H9 (cell line): ENCODE results near the gene CLDND1. TPM values are rescaled to one million over a fixed set of nuclear protein-coding genes. Genes with fewer than 3 reads are reported as not detected.

Experiments
- DNase-seq: peaks from one replicate; pipeline ENCODE4 v3.0.0-alpha.2; 2017
- H2AFZ ChIP-seq: one replicate; pipeline ENCODE4 v1.6.1; 2013; ENCODE audit warnings: mild to moderate bottlenecking, low read length, control low read depth, moderate library complexity
- H2AK5ac ChIP-seq: 2 replicates; pipeline ENCODE4 v1.6.1; 2013; ENCODE audit warnings: low read length, control low read depth, mixed read lengths; ENCODE audit not compliant: insufficient read length
- H2BK120ac ChIP-seq: one replicate; pipeline ENCODE4 v1.6.1; 2013; ENCODE audit warnings: low read depth, mild to moderate bottlenecking, low read length, control low read depth, inconsistent platforms; ENCODE audit not compliant: poor library complexity, severe bottlenecking
- H2BK12ac ChIP-seq: 2 replicates; pipeline ENCODE4 v1.6.1; 2013; ENCODE audit warnings: low read length, control low read depth, mixed read lengths, low read depth; ENCODE audit not compliant: insufficient read length
- H2BK15ac ChIP-seq: 2 replicates; pipeline ENCODE4 v1.6.1; 2013; ENCODE audit warnings: low read depth, low read length, control low read depth
- H2BK20ac ChIP-seq: one replicate; pipeline ENCODE4 v1.6.1; 2013; ENCODE audit warnings: low read depth, mild to moderate bottlenecking, low read length, control low read depth, inconsistent platforms; ENCODE audit not compliant: poor library complexity, severe bottlenecking
- H2BK5ac ChIP-seq: 2 replicates; pipeline ENCODE4 v1.6.1; 2013; ENCODE audit warnings: low read length, control low read depth, mixed read lengths; ENCODE audit not compliant: insufficient read length
- H3K14ac ChIP-seq: 2 replicates; pipeline ENCODE4 v1.6.1; 2013; ENCODE audit warnings: low read length, control low read depth; ENCODE audit not compliant: insufficient read depth
- H3K18ac ChIP-seq: 2 replicates; pipeline ENCODE4 v1.6.1; 2013; ENCODE audit warnings: low read depth, mild to moderate bottlenecking, mixed read lengths, low read length, control low read depth; ENCODE audit not compliant: insufficient read length
- H3K23ac ChIP-seq: 2 replicates; pipeline ENCODE4 v1.6.1; 2013; ENCODE audit warnings: low read length, control low read depth, mixed read lengths, low read depth; ENCODE audit not compliant: insufficient read length
- H3K23me2 ChIP-seq: 2 replicates; pipeline ENCODE4 v1.6.1; 2013; ENCODE audit warnings: low read depth, mild to moderate bottlenecking, mixed read lengths, low read length, control low read depth; ENCODE audit not compliant: insufficient read length, poor library complexity, severe bottlenecking
- H3K27ac ChIP-seq: 2 replicates; pipeline ENCODE4 v1.5.1; 2013; ENCODE audit warnings: low read length, control low read depth, mixed read lengths, low read depth; ENCODE audit not compliant: insufficient read length
- H3K27me3 ChIP-seq: 2 replicates; pipeline ENCODE4 v1.6.1; 2013; ENCODE audit warnings: low read length, control low read depth, inconsistent platforms; ENCODE audit not compliant: insufficient read depth
- H3K4ac ChIP-seq: 2 replicates; pipeline ENCODE4 v1.6.1; 2013; ENCODE audit warnings: low read depth, mild to moderate bottlenecking, control low read depth, inconsistent platforms, low read length, moderate library complexity
- H3K4me1 ChIP-seq: 2 replicates; pipeline ENCODE4 v1.6.1; 2013; ENCODE audit warnings: low read length, control low read depth, inconsistent platforms; ENCODE audit not compliant: insufficient read depth
- H3K4me2 ChIP-seq: 2 replicates; pipeline ENCODE4 v1.6.1; 2013; ENCODE audit warnings: low read length, control low read depth, mixed read lengths; ENCODE audit not compliant: insufficient read length, insufficient read depth
- H3K56ac ChIP-seq: 2 replicates; pipeline ENCODE4 v1.6.1; 2013; ENCODE audit warnings: low read depth, mild to moderate bottlenecking, mixed read lengths, low read length, control low read depth; ENCODE audit not compliant: insufficient read length
- H3K79me1 ChIP-seq: 2 replicates; pipeline ENCODE4 v1.6.1; 2013; ENCODE audit warnings: low read depth, mild to moderate bottlenecking, moderate library complexity, low read length, control low read depth, inconsistent platforms; ENCODE audit not compliant: insufficient read depth, poor library complexity, severe bottlenecking
- H3K79me2 ChIP-seq: 2 replicates; pipeline ENCODE4 v1.6.1; 2013; ENCODE audit warnings: low read length, control low read depth, inconsistent platforms; ENCODE audit not compliant: insufficient read depth
- H3K9ac ChIP-seq: 2 replicates; pipeline ENCODE4 v1.6.1; 2013; ENCODE audit warnings: low read length, control low read depth, mixed read lengths; ENCODE audit not compliant: insufficient read length; ENCODE audit errors: extremely low read depth
- H3K9me3 ChIP-seq: one replicate; pipeline ENCODE4 v1.6.1; 2013; ENCODE audit warnings: low read depth, low read length, inconsistent platforms; ENCODE audit not compliant: control insufficient read depth
- H3T11ph ChIP-seq: one replicate; pipeline ENCODE4 v1.6.1; 2013; ENCODE audit warnings: mild to moderate bottlenecking, low read length, control low read depth, inconsistent platforms
- H4K20me1 ChIP-seq: one replicate; pipeline ENCODE4 v1.6.1; 2013; ENCODE audit not compliant: control insufficient read depth, insufficient read length, insufficient read depth
- H4K5ac ChIP-seq: 2 replicates; pipeline ENCODE4 v1.6.1; 2013; ENCODE audit warnings: low read depth, mild to moderate bottlenecking, mixed read lengths, low read length, control low read depth; ENCODE audit not compliant: insufficient read length
- H4K8ac ChIP-seq: replicated peaks from 2 replicates; pipeline ENCODE4 v1.6.1; 2013; ENCODE audit warnings: low read length, control low read depth, mixed read lengths, low read depth; ENCODE audit not compliant: insufficient read length
- H4K91ac ChIP-seq: 2 replicates; pipeline ENCODE4 v1.6.1; 2013; ENCODE audit warnings: low read depth, mild to moderate bottlenecking, moderate library complexity, mixed read lengths, low read length, control low read depth; ENCODE audit not compliant: insufficient read length
- H3K27ac Mint-ChIP-seq, 3 experiments: 2 replicates in 2 of 3; 3 replicates in 1 of 3; pipeline ENCODE4 v1.8.0; 2020 to 2021; ENCODE audit warnings: mixed read lengths in 3 of 3, mild to moderate bottlenecking in 1 of 3, moderate library complexity in 1 of 3
- H3K27me3 Mint-ChIP-seq: 2 replicates; pipeline ENCODE4 v1.8.0; 2021; ENCODE audit warnings: low read depth, mild to moderate bottlenecking, moderate library complexity, mixed read lengths
- H3K36me3 Mint-ChIP-seq, 3 experiments: 2 replicates in 2 of 3; 3 replicates in 1 of 3; pipeline ENCODE4 v1.8.0; 2020 to 2021; ENCODE audit warnings: low read depth in 3 of 3, mixed read lengths in 3 of 3; ENCODE audit not compliant: insufficient read depth in 1 of 3
- H3K4me1 Mint-ChIP-seq, 2 experiments: 2 replicates each; pipeline ENCODE4 v1.8.0; 2020; ENCODE audit warnings: mixed read lengths in 2 of 2
- H3K4me3 Mint-ChIP-seq, 2 experiments: 2 replicates in 1 of 2; 3 replicates in 1 of 2; pipeline ENCODE4 v1.8.0; 2020 to 2021; ENCODE audit warnings: mild to moderate bottlenecking in 2 of 2, mixed read lengths in 2 of 2, moderate library complexity in 1 of 2
- H3K9me3 Mint-ChIP-seq, 2 experiments: 2 replicates in 1 of 2; 3 replicates in 1 of 2; pipeline ENCODE4 v1.8.0; 2020; ENCODE audit warnings: mild to moderate bottlenecking in 2 of 2, mixed read lengths in 2 of 2, moderate library complexity in 1 of 2
- WGBS: extraction: QIAGEN DNeasy Blood & Tissue Kit; methylation state at CpG from one replicate; pipeline ENCODE4 v1.1.7; 2013; ENCODE audit warnings: missing lambda C conversion rate, low lambda C conversion rate, mixed read lengths; ENCODE audit not compliant: insufficient read length; ENCODE audit errors: extremely low coverage; 5-methylcytosine and 5-hydroxymethylcytosine counted together
- total RNA-seq: library from RNA; stranded (reverse); gene quantifications from 2 replicates; pipeline ENCODE4 v1.2.1, GENCODE V29; 2021
- TF ChIP-seq, protein P1 (sequence below): fragments of 200-600 bp; sonication (generic); conservative IDR thresholded peaks from 3 replicates; pipeline ENCODE4 v1.8.0; 2021; ENCODE audit warnings: antibody characterized with exemption, mild to moderate bottlenecking

The CLDND1 gene
- total RNA-seq, 1 experiment from 2014 or later = 83.0 TPM

DNA sequence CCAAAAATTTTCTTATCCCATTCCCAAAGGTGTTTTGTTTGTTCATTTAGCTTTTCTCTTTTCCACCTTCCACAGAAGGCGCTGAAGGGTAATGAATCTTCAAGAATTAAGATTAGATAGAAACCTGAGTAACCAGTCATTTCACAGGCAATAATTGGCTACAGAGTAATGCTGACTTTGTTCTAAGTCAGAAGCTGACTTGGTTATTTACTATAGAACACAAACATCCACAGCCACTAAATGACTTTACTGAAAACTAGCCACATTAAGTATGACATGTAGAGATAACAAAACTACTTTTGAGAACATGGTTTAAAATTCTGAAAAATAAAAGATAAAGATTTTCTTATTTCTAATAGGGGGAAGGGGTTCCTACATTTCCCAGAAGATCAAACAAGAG is 7.8 kb downstream of the CLDND1 start:
- Histone ChIP-seq H3T11ph (no peak overlapping the region), H3K9ac (no peak overlapping the region), H2BK20ac (no peak overlapping the region), H2BK120ac (no peak overlapping the region), H2AFZ (no peak overlapping the region), H4K8ac (no peak overlapping the region), H3K14ac (no peak overlapping the region), H3K4ac (no peak overlapping the region), H3K56ac (no peak overlapping the region), H3K79me2 (0 out of 2 replicates have a peak, but pooled peaks cover 2% of the 10 kb centered on the region), H3K4me1 (peaks cover 2% of the 10 kb centered on the region; the same call in 1 of the 2 replicates), H3K18ac (no peak overlapping the region), H4K5ac (no peak overlapping the region), H3K9me3 (no peaks in the 10 kb centered on the region), H2AK5ac (no peak overlapping the region), H2BK12ac (no peak overlapping the region), H3K23me2 (no peaks in the 10 kb centered on the region), H2BK15ac (no peak overlapping the region), H2BK5ac (no peak overlapping the region), H4K20me1 (no peaks in the 10 kb centered on the region), H4K91ac (no peak overlapping the region), H3K27me3 (no peaks in the 10 kb centered on the region), H3K27ac (no peak overlapping the region), H3K23ac (no peak overlapping the region), H3K4me2 (no peak overlapping the region), H3K79me1 (no peaks in the 10 kb centered on the region)
- Mint-ChIP-seq H3K27me3 (no peaks in the 10 kb centered on the region), H3K36me3 (peaks cover 10 to 38% (median 33%) of the 10 kb centered on the region in 3 experiments; a peak in 5 of 7 replicates), H3K4me3 (no peak overlapping the region), H3K4me1 (peaks cover 9 to 20% of the 10 kb centered on the region in 2 experiments), H3K27ac (no peak overlapping the region), H3K9me3 (no peaks in the 10 kb centered on the region)
- TF ChIP-seq, protein P1, sequence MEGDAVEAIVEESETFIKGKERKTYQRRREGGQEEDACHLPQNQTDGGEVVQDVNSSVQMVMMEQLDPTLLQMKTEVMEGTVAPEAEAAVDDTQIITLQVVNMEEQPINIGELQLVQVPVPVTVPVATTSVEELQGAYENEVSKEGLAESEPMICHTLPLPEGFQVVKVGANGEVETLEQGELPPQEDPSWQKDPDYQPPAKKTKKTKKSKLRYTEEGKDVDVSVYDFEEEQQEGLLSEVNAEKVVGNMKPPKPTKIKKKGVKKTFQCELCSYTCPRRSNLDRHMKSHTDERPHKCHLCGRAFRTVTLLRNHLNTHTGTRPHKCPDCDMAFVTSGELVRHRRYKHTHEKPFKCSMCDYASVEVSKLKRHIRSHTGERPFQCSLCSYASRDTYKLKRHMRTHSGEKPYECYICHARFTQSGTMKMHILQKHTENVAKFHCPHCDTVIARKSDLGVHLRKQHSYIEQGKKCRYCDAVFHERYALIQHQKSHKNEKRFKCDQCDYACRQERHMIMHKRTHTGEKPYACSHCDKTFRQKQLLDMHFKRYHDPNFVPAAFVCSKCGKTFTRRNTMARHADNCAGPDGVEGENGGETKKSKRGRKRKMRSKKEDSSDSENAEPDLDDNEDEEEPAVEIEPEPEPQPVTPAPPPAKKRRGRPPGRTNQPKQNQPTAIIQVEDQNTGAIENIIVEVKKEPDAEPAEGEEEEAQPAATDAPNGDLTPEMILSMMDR = no peak
- WGBS = no CpG with 5 or more reads among the region's 1 CpG
- DNase-seq = no peak
